ENCODE measurements around the gene UBE2D3.

Gene UBE2D3

DNA sequence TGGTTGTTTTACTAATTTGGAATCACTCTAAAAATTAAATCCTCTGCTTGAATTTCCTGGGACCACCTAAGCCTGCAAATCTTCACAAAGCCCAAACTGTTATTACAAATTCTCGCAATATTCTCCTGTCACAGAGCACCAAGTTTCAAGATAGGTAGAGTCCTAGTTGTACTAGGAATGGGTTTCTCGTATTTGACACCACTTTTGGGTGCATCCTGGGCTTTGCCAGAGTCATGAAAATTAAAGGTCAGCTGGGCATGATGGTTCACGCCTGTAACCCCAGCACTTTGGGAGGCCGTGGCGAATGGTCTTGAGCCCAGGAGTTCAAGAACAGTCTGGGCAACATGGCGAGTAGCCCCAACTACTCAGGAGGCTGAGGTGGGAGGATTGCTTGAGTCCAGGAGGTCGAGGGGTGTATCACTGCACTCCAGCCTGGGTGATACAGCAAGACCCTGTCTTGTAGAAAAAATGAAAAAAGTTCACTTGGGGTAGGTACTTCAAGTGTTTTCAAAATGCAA lies 36.0 kb downstream of the UBE2D3 start:
- DNase-seq (ENCODE audit: low read depth in 2 of 2), result no peak

DNA sequence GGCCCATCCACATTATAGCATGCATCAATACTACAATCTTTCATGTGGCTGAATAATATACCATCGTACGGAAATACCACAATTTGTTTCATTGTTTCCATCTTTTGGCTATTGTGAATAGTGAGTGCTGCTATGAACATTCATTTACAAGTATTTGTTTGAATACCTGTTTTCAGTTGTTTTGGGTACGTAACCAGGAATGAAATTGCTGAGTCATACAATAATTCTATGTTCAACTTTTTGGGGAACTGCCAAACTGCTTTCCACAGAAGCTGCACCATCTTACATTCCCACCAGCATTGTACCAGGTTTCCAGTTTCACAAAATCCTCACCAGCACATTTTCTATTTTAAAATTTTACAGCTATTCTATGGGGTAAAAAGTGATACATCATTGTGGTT lies 38.0 kb downstream of the UBE2D3 start:
- DNase-seq (ENCODE audit: low read depth in 2 of 2), result no peak

- DNase-seq (ENCODE audit: low read depth in 2 of 2), result no peak
These were observed 39.4 kb downstream of the UBE2D3 start for GRCh38 chr4:102787944-102788343.

- DNase-seq (ENCODE audit: low read depth in 2 of 2), result no peak
These were observed 40.1 kb downstream of the UBE2D3 start for GRCh38 chr4:102787096-102787881.

DNA sequence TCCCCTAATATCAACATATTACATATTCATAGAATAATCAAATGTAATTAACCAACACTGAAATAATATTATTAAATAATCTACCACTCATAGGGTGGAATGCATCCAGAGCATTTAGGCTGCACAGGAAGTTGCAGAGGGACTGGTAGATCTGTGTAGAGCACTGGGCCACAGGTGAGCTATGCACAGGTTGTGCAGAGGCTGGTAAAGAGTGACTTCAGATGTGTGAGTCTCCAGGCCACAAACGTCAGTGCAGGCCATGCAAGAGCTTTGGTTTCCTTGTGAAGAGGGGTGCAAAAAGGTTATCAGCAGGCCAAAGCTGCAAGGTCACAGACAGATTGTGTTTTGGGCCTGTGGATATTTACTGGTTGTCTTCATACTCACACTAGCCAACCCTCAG lies 41.1 kb downstream of the UBE2D3 start:
- DNase-seq (ENCODE audit: low read depth in 2 of 2), result no peak

DNA sequence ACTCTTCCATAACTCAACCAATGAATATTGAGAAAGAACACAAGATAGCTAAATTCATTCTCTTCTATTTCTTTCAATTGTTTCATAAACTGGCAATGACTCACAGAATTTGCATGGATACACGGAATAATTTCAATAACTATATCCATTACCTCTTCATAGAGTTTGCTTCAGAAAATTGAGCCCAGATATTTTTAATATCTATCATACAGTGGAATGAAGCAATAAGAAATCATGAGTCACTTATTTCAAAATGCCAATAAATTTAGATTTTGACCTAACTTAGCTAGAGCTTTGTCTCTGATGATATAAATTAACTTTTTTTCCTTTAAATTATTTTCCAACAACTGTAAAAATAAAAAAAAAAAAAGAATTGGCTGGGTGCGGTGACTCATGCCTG lies 44.3 kb downstream of the UBE2D3 start:
- no peak for DNase-seq (ENCODE audit: low read depth in 2 of 2)

DNA sequence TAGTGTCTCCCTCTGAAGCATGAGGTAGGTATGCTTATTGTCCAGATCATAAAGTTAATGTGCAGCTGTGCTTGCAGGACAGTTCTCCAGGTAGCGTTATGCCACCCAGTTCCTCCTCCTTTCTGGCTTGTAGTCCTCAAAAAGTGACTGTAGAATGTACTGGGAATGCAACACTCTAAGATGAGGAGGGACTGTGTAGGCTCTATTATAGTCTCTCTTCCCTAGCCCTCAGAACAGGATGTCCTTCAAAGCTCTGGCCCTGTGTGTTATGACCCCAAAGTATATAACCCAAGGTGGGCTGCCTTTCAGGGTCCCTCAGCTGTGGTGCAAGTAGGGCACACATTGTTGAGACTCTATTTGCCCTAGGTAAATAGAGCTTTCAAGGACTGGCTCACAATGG lies 45.8 kb downstream of the UBE2D3 start:
- DNase-seq (ENCODE audit: low read depth in 2 of 2), result no peak

DNA sequence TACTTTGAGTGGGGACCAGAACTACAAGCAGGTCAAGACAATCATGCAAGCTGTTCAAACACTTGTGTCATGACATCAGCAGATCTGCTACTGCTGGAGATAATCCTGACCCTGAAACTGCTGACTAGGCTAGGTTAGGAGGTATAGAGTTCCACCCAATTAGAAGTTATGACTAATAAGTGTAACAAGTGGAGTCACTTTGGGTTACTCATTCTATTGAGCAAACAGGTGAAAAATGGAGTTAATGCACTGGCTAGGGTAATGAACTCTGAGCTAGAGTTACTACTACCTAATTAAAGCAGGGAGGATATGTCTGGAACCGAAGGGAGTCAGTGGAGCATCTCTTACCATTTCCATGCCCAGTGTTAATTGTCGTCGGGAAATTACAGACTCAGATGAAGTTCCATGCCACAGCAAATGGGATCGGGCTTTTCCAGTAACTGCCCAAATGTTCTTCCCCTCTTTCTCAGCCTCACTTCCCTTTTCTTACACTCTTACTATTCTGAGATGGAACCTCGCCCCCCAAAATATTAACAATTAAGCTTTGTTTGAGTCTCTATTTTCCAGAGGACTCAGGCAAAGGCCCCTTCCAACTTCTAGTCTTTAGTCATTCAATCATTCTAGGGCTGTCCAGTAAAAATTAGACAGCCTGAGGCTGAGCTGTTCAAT lies 46.7 kb downstream of the UBE2D3 start:
- no peak for DNase-seq (ENCODE audit: low read depth in 2 of 2)

DNA sequence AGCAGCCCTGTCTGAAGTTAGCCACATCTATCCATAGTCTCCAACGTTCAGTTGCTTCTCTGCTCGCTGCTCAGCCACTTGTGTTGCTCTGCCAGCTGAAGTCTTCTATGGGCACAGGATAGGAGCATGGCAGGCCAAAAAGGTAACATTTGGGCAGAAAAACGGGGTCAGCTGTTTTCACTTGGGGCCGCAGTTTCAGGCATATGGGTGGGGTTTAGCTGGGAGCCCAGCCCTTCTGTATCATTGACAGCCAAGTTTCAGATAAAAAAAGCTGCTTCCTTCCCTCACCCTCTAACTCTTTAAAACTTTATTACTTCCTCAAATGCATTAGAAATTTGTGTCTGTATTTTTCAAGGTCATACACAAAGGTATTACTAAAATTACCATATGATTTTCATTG lies 48.1 kb downstream of the UBE2D3 start:
- DNase-seq (ENCODE audit: low read depth in 2 of 2), result no peak

GRCh38 chr4:102778720-102779119 lies 48.6 kb downstream of the UBE2D3 start:
- DNase-seq (ENCODE audit: low read depth in 2 of 2), result no peak

- DNase-seq (ENCODE audit: low read depth in 2 of 2), result no peak
These were observed 51.5 kb downstream of the UBE2D3 start for GRCh38 chr4:102775805-102776204.

- DNase-seq (ENCODE audit: low read depth in 2 of 2), result no peak
These were observed 53.1 kb downstream of the UBE2D3 start for GRCh38 chr4:102774254-102774653.

- DNase-seq (ENCODE audit: low read depth in 2 of 2), result no peak
These were observed 54.5 kb downstream of the UBE2D3 start for GRCh38 chr4:102772738-102773340.

- no peak for DNase-seq (ENCODE audit: low read depth in 2 of 2)
These were observed 62.5 kb downstream of the UBE2D3 start for GRCh38 chr4:102764901-102765300.

DNA sequence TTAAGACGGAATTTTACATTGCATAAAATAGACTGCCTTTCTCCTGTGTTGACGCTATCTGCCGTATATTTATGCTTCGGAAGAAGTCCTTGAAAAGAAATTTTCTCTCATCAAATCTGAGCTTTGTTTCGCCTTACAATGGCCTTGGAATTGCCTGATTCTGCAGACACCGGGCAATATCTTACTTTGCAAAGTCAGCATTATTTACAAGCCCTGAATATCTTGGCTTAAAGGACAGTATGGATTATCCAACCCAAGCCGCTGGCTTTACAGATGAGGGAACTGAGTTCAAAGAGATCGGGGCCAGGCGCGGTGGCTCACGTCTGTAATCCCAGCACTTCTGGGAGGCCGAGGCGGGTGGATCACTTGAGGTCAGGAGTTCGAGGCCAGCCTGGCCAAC lies 65.4 kb downstream of the UBE2D3 start:
- DNase-seq (ENCODE audit: low read depth in 2 of 2), result no peak

DNA sequence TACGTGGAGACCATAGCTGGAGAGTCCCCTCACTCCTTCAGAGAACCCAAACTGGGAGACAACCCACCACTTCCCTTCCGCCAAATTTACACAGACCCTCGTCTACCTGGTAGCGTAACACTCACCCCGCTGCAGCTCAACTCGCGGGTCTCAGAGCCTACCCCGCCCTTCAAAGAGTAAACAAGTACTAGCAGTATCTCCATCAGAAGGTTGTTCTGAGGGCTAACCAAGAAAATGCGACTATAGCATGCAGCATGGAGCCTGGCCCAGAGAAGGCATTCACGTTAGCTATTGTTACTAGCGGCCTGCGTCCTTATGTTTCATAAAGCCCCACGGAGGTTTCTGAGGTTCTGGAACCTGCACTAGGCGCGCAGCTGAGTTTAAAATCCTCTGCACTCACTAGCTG lies 66.1 kb downstream of the UBE2D3 start:
- DNase-seq (ENCODE audit: low read depth in 2 of 2), result no peak

- peak; percentile 67 to 80 for DNase-seq (ENCODE audit: low read depth in 2 of 2)
These were observed 66.6 kb downstream of the UBE2D3 start, which contains the start of gene MANBA for GRCh38 chr4:102760645-102761295. MANBA (minus strand) TSS chr4:102760968; CDS start chr4:102760894, 74 bp downstream.

- DNase-seq (ENCODE audit: low read depth in 2 of 2), result no peak
These were observed 67.3 kb downstream of the UBE2D3 start for GRCh38 chr4:102759831-102760644.

GRCh38 chr4:102758241-102759160 lies 68.8 kb downstream of the UBE2D3 start:
- DNase-seq (ENCODE audit: low read depth in 2 of 2), result no peak

- DNase-seq (ENCODE audit: low read depth in 2 of 2), result no peak
These were observed 69.7 kb downstream of the UBE2D3 start for GRCh38 chr4:102757681-102758080.

Measured in stimulated activated CD4-positive, alpha-beta T cell treated with anti-CD3 and anti-CD28 coated beads, Interleukin-1b, Interleukin-23, amount 100 ng/mL, for 4 hours (primary cell).